Lower leg skin (tissue), 4 donors: ENCODE results near the gene CDK17. TPM values are rescaled to one million over a fixed set of nuclear protein-coding genes. Genes with fewer than 3 reads are reported as not detected.
A peak's percentile ranks its signal among the peaks of the same experiment; 100 is the strongest.

Experiments
- DNase-seq, 2 donors: peaks; one replicate each; pipeline ENCODE4 v3.0.0-alpha.2; 2019; ENCODE audit warnings: low spot score in 2 of 2
- H3K4me3 ChIP-seq: fragments of 200-600 bp; sonication (generic); 2 replicates; pipeline ENCODE4 v1.5.1; 2017; ENCODE audit warnings: mild to moderate bottlenecking, low read depth; ENCODE audit not compliant: poor library complexity, severe bottlenecking
- POLR2A ChIP-seq, 2 donors: fragments of 450-650 bp; IDR thresholded peaks; one replicate each; pipeline ENCODE4 v1.6.1; 2016 to 2017; ENCODE audit warnings: antibody characterized with exemption in 2 of 2, mild to moderate bottlenecking in 1 of 2, moderate library complexity in 1 of 2
- WGBS, 2 donors: methylation state at CpG; one replicate each; pipeline ENCODE4 v1.1.5; 2018; 5-methylcytosine and 5-hydroxymethylcytosine counted together
- intact Hi-C: fragments of 100-400 bp; cut with DNase I; formaldehyde crosslinking; loops from one replicate; pipeline ENCODE4 v1.15.0; 2023; ENCODE audit warnings: low total_unique reads
- total RNA-seq, 4 donors: library from RNA; depleted of rRNA; stranded (reverse); fragments of >200 nt; gene quantifications; one replicate each; pipeline ENCODE4 v1.1.0, GENCODE V29; 2016
- TF ChIP-seq, protein P1 (sequence below), 3 donors: fragments of 450-650 bp; IDR thresholded peaks; one replicate each; pipeline ENCODE4 v1.5.1; 2016; ENCODE audit warnings: antibody characterized with exemption in 3 of 3, mild to moderate bottlenecking in 3 of 3, moderate library complexity in 2 of 3

The CDK17 gene
- total RNA-seq, 4 donors from 2014 or later = 27.3 to 41.9 (median 30.8) TPM

DNA sequence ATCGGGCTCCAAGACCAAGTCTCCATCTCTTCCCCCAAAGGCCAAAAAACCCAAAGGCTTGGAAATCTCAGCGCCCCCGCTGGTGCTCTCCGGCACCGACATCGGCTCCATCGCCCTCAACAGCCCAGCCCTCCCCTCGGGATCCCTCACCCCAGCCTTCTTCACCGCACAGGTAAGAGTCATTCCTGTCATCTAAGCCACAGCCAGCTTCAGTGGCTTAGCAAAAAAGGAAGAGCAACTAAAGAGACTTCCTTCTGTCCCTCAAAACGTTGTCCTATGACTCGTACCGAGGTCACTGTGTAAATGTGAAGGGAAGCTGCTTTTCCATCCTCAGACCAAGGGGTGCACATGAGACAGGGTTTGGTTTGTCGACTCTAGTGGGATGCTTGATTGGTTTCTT is 152.7 kb downstream of the CDK17 start:
- intact Hi-C loops = no loop called here
- WGBS, 2 donors = 90 to 91% methylated on average over 13 of the region's 13 CpGs
- H3K4me3 ChIP-seq = no peak overlapping the region
- peak in 1 of 2 donors; percentile 52 for DNase-seq
- TF ChIP-seq POLR2A (IDR thresholded peaks at IDR 0.05) = no peak
- TF ChIP-seq, protein P1, sequence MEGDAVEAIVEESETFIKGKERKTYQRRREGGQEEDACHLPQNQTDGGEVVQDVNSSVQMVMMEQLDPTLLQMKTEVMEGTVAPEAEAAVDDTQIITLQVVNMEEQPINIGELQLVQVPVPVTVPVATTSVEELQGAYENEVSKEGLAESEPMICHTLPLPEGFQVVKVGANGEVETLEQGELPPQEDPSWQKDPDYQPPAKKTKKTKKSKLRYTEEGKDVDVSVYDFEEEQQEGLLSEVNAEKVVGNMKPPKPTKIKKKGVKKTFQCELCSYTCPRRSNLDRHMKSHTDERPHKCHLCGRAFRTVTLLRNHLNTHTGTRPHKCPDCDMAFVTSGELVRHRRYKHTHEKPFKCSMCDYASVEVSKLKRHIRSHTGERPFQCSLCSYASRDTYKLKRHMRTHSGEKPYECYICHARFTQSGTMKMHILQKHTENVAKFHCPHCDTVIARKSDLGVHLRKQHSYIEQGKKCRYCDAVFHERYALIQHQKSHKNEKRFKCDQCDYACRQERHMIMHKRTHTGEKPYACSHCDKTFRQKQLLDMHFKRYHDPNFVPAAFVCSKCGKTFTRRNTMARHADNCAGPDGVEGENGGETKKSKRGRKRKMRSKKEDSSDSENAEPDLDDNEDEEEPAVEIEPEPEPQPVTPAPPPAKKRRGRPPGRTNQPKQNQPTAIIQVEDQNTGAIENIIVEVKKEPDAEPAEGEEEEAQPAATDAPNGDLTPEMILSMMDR (IDR thresholded peaks at IDR 0.05) = no peak

DNA sequence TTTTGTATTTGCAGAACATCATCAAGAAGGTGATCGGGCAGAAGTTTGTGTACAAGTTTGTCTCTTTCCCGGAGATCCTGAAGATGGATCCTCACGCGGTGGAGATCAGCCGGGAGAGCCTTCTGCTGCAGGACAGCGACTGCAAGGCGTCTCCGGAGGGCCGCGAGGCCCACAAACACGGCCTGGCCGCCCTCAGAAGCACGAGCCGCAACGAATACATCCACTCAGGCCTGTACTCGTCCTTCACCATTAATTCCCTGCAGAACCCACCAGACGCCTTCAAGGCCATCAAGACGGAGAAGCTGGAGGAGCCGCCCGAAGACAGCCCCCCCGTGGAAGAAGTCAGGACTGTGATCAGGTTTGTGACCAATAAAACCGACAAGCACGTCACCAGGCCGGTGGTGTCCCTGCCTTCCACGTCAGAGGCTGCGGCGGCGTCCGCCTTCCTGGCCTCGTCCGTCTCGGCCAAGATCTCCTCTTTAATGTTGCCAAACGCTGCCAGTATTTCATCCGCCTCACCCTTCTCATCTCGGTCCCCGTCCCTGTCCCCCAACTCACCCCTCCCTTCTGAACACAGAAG is 153.2 kb downstream of the CDK17 start:
- intact Hi-C loops = no loop called here
- WGBS, 2 donors = 92 to 96% methylated on average over 36 of the region's 36 CpGs

DNA sequence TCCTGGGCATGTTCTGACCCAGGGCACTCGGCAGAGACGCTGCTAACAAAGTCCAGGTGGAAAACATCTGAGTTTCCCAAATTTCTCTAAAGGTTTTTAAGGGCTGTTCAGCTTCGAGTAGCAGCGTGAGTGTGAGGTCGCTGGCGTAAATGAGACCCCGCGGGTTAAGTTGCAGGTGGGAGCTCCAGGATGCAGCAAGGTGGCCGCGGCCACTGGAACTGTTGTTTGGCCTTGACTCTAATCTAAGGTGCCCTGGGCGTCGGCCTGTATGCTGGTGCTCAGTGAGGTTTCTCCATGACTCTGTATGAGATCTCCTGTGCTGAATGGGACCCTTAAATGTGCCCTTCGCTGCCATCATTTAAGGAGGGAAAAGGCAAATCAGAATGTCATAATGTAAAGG is 155.4 kb downstream of the CDK17 start:
- peak in 1 of 2 donors; percentile 74 for DNase-seq
- no peak for TF ChIP-seq POLR2A (IDR thresholded peaks at IDR 0.05)
- TF ChIP-seq, protein P1 (IDR thresholded peaks at IDR 0.05) = no peak
- WGBS, 2 donors = 82 to 85% methylated on average over 13 of the region's 13 CpGs

More for the DNA sequence above, 153.2 kb downstream of the CDK17 start:
- no peak overlapping the region for H3K4me3 ChIP-seq
- DNase-seq = peak in 1 of 2 donors; percentile 76
- no peak for TF ChIP-seq POLR2A (IDR thresholded peaks at IDR 0.05)
- TF ChIP-seq, protein P1 (IDR thresholded peaks at IDR 0.05) = no peak

GRCh38 chr12:96242597-96242996 is 157.6 kb downstream of the CDK17 start:
- intact Hi-C loops = no loop called here
- TF ChIP-seq POLR2A (IDR thresholded peaks at IDR 0.05) = no peak
- TF ChIP-seq, protein P1 (IDR thresholded peaks at IDR 0.05) = no peak
- H3K4me3 ChIP-seq = no peak overlapping the region
- DNase-seq = peak in 1 of 2 donors; percentile 86
- WGBS, 2 donors = 68 to 69% methylated on average over 12 of the region's 12 CpGs

More for the DNA sequence above, 155.4 kb downstream of the CDK17 start:
- no peak overlapping the region for H3K4me3 ChIP-seq
- intact Hi-C loops = no loop called here

DNA sequence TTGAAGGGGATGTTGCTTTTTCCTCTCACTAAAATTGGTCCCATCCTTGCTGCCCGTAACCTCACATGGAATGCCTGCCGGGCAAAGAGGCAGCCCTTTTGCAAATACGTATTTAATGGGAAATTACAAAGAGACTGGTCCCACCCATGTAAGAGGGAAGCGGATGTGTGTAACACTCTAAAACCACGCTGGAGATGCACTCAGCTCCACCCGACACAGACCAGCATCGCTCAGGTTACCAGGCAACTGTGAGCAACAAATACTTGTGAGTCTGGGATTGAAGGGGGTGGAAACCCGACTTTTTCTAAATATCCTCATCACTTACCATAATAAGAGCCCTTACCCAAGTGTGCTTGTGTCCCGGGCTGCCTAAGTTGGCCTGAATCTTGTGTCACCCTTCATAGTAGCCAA is 158.4 kb downstream of the CDK17 start:
- intact Hi-C loops = no loop called here
- no peak for TF ChIP-seq POLR2A (IDR thresholded peaks at IDR 0.05)
- TF ChIP-seq, protein P1 (IDR thresholded peaks at IDR 0.05) = no peak
- DNase-seq = peak in 1 of 2 donors; percentile 86
- WGBS, 2 donors = 15 to 21% methylated on average over 9 of the region's 9 CpGs
- H3K4me3 ChIP-seq = no peak overlapping the region

GRCh38 chr12:96241431-96241830 is 158.8 kb downstream of the CDK17 start:
- TF ChIP-seq, protein P1 (IDR thresholded peaks at IDR 0.05) = no peak
- TF ChIP-seq POLR2A (IDR thresholded peaks at IDR 0.05) = no peak
- 39 to 43% methylated on average over 4 of the region's 4 CpGs for WGBS, 2 donors
- H3K4me3 ChIP-seq = no peak overlapping the region
- intact Hi-C loops = no loop called here
- no peak for DNase-seq
